IPS-NIHi11 (cell line): ENCODE results near the gene NBL1.

Experiments
- DNase-seq: peaks from one replicate; pipeline ENCODE4 v3.0.0; 2012; ENCODE audit warnings: mixed read lengths, low spot score

NBL1 gene, protein sequence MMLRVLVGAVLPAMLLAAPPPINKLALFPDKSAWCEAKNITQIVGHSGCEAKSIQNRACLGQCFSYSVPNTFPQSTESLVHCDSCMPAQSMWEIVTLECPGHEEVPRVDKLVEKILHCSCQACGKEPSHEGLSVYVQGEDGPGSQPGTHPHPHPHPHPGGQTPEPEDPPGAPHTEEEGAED

DNA sequence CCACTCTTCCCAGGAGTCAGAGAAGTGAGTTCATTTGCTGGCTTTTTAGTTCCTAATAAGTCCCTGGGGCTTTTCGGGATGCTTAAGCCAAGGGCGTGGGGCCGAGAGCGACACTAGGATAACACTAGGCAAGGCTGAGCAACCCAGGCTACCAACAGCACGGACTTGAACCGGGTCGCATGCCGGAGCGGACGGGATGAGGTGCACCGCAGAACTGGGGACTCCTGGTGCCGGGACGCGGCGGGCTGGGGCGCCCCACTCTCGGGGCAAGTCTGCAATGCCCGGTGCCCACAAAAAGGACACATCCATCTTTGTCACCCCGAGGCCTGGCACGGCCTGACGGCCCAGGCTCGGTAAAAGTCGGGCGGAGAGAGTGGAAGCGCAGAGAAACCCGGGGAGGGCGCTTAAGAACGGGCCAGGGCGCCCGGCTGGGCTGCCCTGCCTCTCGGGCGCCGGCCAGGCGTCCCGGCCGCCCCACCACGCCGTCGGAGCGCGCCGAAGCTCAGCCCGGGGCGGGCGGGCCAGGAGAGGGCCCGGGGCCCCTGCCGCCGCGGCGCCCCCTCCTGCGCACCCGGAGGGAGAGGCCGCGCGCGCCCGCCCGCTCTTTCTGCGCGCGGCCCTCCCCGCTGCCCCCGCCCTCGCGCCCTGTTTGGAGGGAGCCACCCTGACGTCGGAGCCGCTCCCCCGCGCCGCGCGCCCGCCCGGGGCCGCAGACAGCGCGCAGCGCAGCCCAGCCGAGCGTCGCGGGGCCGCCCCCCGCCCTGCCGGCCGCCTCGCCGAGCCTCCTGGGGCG, at the start of gene NBL1:
Gene NBL1 (plus strand): TSS at position 710 of the 793 bp plus-strand sequence. CDS start 10,720 bp downstream, outside the sequence.
- DNase-seq = peak; percentile 72

DNA sequence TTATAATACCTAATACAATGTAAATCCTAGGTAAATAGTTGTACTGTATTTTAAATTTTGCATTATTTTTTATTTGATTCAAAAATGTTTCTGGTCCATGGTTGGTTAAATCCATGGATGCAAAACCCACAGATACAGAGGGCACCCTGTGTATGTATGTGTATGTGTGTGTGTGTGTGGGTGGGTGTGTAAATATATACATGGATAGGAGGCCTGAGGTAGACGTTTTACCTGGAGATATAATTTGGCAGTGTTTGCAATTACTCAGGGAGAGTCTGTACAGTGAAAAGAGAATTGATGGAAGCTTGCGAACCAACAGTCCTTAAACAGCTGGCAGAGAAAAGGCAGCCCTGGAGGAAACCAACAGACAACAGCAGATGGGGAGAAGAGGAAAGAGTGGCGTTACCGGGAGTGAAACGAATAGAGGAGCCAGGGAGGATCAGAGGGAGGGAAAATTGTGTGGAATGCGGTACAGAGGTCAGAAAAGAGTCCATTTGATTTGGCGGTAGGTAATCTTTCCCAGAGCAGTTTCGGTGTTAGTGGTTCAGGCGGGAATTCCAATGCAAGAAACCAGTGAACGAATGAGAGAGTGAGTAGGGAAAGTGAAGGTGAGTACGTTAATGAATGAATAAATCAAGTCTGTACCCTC, 47.9 kb upstream of the NBL1 start:
- peak; percentile 35 for DNase-seq

DNA sequence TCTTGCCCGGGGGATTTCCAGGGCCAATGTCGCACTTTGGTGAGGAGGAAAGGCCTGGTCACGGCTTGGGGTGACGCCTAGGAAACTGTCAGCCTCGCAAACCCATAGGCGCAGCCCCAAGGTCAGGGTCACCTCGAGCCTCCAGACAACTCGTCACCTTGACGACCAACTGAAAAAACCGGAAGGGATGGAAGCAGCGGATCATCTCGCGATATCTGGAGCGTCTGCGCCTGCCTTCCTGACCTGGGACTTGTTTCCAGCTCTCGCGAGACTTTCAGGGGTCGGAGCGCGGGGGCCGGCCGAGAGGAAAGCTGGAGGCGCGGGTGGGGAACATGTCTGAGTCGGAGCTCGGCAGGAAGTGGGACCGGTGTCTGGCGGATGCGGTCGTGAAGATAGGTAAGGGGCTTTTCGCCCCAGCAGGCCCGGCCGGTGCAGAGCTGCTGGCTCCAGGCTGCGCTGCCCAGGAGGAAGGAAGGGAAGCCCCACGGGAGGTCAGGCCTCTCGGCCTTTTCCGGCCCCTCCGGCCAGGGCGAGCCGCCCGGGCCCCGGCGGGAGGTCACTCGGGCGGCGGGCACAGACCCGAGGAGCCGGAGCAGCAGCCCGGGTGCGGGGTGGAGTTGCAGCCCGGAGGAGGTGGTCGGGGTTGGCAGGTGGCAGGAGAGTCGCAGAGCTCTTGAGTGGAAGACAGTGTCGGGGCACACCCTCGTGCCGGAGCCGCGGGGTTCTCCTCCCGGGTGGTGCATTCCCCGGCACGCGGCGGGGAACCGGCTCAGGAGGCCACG, 47.2 kb upstream of the NBL1 start:
- peak; percentile 98 for DNase-seq

DNA sequence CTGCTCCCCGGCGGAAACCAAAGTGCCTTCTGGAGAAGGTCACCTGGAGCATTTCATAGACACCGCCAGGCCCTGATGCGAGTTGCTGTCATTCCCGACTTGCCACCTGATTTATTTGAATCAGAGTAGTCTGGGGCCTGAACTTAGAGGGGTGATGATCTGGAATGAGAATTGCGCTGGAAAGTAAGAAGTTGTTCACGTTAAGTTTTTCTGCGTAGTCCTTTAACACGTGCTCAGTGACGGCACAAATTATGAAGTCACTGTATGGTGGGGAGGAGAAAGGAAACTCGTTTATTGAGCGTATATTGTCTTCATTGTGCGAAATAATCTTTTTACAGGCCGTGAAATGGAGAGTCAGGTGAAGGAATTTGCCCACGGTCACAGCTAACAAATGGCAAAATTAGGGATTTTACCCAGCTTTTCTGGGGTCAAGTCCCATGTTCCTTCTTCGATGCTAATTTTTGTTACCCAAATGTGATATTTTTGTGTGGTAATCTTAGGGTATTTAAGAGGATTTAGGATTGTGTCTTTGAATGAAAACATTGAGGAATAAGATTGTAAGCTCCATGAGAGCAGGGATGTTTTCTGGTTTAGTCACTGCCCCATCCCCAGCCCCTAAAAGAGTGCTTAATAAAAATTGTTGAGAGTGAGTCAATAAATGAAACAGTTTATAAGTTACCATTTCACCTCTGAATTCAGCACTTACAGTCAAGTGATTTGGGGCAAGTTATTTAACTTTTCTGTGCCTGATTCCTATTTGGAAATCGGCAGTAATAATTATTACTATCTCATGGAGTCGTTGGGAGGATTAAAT, 46.4 kb upstream of the NBL1 start:
- no peak for DNase-seq

DNA sequence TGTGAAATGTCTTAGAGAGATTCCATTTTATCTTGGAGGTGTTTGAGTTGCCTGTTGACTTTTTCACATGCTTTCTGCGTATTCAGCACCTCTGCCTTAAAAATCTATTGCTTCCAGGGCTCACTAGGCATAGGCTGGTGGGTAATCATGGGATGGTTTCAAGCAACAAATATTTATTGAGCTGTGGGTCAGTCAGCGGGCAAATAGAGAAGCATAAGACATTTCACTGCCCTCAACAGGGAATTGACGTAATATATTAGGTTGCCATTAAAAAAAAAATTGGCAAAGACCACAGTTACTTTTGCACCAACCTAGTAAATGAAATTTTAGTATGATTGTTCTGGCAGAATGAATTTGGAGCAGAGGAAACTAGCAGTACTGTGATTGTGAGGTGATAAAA, 44.3 kb upstream of the NBL1 start:
- no peak for DNase-seq

DNA sequence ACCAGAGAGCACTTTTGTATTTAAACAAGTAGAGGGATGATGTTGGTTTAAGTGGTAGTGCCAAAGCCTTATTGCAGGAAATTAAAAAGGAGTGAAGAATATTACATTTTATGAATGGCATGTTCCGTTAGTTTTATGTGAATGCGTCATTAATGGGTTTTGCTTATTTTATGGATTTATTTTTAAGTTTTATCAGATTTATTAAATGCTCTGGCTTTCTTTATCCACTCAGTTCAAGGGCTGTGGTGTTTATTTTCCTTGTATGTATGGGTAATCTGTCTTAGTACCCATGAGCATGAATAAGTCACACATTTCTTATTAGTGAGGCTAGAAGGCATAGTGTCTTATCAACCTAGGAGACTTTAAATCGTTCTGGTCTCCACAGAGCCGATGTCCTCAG, 41.6 kb upstream of the NBL1 start:
- DNase-seq = no peak

DNA sequence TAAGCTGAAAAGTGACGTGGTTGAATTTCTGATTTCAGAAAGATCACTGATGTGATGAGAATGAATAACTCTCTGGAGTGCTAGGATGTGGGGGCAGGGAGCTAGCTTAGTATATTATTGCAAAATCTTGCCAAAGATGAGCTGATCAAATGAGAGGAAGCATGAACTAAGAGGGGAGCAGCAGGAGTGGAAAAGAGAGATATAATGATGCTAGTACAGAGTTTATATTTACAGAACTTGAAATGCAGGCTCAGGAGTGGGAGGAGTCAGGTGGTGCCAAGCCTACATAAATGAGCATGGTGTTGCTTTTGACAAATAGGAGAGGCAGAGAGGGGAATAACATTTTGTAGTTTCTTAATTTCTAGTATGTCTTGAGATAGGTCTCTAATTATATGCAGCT, 38.1 kb upstream of the NBL1 start:
- DNase-seq = no peak

DNA sequence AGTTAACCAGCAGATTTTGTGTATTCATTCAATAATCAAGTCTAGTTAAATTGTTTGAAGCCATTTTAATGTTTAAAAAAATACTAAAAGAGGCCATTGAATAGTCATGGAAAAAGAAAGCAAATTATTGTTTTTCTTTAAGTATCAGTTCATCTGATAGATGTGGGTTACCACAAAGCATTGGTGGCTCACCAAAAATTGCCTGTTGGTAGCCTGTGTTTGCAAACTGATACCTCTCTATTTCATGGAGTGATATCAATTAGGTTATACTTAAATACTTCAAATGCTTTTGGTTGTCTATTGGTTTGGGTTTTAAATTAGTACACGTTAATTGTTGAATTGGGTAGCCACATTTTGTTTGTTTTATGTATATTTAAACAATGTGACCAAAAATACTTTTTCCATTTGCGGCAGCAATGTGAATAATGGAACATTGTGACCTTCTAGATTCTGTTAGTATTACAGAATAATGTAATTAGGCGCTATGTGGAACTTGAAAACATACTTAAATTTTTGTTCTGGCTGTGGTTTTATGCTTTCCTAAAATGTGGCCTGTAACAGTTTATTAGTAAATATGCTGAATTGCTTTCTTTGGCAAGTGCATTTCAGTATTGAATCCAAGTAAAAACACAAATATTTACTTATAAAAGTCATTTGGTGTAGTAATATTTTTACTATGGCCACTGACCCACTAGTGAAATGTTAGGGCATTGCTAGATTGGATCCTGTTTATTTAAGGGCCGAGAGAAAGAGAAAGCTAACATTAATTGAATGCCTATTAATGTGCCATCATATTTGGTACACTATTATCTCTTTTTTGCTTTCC, 37.1 kb upstream of the NBL1 start:
- no peak for DNase-seq

DNA sequence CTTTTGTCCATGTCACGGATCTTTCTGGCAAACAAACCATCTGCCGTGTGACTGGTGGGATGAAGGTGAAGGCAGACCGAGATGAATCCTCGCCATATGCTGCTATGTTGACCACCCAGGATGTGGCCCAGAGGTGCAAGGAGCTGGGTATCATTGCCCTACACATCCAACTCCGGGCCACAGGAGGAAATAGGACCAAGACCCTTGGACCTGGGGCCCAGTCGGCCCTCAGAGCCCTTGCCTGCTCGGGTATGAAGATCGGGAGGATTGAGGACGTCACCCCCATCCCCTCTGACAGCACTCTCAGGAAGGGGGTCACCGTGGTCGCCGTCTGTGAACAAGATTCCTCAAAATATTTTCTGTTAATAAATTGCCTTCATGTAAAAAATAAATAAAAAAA, 35.9 kb upstream of the NBL1 start:
- no peak for DNase-seq

DNA sequence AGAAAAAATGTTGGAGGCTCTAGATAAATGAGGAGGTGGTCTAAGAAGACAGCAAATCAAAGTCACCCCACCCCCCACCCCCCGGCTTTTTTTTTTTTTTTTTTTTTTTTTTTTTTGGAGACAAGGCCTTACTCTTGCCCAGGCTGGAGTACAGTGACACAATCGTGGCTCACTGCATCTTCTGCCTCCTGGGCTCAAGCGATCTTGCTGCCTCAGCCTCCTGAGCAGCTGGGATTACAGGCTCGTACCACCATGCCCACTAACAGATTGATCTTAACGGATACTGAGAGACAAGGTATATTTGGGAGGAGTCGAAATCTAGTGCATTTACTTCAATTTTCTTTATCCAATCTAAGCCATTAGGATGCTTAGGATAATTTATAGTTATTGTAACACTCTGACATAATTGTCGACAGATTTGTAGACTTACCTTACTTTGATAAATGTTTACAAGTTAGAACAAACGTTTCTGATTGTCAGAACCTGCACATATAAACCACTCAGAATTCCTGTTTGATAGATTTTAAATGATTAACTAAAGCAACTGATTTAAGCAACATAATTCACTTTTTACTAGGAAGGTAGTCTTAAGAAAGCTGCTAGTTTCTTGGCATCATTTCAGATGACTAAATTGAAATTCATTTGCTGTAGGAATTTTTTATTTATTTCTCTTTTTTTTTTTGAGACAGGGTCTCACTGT, 33.7 kb upstream of the NBL1 start:
- no peak for DNase-seq

DNA sequence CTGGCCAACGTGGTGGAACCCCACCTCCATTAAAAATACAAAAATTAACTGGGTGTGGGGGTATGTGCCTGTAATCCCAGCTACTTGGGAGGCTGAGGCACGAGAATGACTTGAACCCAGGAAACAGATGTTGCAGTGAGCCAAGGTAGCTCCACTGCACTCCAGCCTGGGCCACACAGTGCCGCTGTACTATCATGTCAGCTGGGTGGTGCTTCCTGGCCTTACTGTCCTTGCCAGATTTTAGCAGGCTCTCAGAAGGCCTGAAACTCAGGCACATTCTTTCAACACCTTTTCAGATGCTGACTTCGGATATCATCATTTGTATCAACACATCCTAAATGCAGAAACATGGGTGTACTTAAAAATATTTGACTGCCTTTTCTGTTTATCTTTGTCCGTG, 31.6 kb upstream of the NBL1 start:
- no peak for DNase-seq

DNA sequence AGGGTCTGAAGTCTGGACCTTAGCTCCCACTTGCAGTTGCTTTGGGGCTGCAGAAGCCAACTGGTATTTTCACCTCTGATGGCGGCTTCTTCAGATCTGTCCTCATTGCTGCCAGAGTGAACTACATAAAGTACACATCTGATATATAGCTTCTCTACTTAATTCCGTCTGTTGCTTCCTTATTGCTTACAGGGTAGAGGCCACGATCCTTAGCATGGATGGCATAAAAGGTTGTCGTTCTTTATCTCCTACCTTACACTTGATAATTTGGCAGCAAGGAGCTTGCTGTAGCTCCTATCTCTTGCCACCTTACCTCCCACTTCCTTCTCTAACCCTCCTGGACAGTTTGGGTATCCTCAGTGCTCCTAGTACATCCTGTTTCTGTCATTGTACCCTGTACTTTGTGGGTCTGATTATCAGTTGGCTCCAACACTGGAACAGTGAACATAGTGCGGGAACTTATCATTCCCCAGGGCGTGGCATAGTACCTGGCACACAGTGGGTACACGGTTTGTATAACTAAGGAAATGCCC, 30.9 kb upstream of the NBL1 start:
- DNase-seq = no peak

DNA sequence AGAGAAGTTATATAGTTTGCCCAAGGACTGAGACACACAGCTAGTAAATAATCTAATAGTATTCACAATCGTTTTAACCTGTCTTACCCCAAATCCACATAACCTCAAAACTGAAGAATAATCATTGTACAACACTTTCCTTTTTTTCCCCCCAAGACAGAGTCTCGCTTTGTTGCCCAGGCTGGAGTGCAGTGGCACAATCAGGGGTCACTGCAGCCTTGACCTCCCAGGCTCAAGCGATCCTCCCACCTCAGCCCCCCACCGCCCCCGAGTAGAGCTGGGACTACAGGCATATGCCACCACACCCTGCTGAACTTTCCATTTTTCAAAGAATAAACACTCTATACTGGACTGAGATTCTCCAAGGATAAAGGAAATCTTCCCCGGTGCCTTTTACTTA, 28.7 kb upstream of the NBL1 start:
- DNase-seq = no peak

DNA sequence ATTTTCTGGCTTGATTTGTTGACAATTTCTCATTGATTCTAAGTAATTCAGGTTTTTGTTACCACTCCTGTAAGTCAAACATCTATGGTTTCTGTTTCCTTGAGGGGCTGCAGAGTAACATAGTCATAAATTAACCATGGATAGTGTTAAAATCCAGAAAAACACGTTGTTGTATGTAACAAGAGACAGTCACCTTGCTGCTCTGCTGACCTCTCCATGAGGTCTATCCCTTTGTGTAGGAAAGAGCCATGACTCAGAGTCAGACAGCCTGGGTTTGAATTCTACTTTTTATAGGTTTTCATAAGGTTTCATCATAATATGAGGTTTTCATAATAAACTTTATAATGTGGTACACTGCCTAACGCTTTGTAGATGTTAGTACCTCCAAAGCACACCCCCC, 27.6 kb upstream of the NBL1 start:
- DNase-seq = no peak

DNA sequence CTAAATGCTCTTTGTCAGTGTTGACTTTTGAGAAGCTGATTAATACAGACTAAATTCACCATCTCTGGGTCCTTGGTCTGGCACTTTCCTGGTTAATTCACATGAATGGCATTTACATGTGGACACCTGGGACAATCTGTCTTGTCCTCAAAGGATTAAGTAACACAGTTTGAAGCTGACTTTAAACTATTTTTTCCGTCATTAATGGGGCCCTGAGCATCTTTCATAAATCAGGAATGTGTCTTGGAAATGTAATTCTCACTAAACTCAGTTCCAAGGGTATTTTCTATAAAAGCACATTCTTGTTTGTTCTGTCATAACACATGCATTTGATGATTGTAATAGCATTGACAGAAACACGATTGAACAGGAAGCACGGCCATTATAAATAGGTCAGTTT, 26.7 kb upstream of the NBL1 start:
- no peak for DNase-seq

DNA sequence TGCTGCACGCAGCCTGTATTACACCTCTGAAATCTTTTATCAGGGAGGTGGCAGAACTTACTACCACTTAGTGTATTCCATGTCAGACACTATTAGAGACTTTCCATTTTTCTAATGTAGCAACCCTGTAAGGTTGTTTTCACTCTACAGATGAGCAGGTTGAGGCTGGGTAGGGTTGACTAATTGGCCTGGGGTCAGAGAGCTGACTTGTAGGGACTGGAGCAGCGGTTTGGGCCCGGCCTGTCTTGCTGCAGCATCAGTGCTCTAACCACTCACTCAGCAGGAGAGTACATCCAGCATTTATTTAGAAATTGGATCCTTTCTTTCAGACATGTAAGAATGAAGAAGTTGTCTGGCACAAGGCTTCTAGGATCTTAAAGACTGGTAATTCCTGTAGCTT, 25.7 kb upstream of the NBL1 start:
- DNase-seq = no peak

DNA sequence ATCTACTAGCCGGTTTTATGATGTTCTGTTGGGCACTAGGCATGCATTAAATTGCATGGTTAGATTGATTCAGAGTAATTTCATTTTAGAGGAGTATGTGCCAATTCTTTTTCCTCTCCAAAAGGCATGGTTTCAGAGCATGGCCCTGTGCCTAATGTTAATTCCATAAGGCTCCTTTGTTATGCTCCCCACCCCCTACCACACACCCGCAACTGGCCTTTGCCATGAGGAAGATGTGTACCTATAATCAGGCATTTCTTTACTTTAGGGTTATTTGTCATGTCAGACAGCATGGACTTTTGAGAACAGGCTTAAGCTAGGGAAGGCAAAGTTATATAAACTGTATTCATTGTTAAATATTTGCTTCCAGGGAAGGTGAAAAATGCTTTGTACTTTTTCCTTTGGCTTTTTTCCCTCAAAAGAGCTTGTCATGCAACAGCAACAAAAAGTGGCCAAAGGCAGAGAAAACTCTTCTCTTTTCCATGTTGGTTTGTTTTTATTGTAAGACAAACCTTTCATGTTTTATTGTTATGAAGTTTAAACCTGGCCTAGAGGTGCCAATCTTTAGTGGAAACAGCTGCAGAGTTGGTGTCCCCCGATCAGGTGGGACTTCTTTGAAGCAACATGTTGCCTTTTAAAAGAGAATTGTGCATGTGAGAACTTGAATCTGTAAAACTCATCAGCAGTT, 24.3 kb upstream of the NBL1 start:
- DNase-seq = peak; percentile 49

DNA sequence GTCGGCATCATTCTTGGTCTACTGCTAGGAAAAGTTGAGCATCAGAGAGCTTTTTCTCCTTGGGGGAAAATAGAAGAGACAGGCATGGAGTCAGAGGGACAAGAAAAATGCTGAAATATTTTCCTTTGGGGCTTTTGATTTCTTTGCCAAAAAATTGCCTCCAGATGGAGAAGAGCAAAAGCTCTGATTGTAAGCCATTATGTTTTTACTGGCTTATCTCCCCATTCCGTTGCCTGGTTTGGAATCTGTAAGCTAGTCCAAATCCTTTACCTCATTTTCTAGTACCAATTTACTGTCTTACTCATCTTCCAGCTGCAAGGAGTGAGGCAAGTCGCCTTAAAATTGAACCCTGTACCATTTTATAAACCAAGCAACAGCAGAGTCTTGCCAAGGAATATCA, 23.3 kb upstream of the NBL1 start:
- no peak for DNase-seq

DNA sequence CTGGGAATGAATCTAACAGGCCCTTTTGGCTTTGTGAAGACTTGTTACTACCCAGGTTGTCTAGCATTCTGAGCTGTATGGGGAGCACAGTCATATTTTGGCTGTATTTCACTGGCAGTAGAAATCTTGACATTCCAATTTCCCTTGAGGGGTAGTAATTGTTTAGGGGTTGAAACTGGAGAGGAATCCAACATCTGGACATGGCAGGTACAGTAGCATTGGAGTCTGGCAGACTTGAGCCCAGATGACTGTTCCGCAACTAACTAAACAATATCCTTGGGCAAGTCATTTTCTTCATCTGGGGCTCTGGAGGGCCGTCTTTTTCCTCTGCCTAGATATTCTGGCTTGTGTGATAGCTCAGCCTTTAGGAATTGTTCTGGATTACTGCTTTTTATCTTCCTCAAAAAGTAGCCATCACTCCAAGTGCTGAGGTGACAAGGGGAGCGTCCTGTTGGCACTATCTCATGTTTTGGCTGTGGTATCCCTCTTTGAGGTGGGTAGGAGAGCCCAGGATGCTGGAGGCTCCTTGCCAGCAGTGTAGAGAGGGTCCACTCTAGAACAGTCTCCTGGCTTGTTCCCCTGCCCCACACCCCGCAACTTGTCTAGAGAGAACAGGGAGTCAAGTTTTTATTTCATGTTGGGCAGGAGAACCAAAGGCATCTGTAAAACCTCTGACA, 22.7 kb upstream of the NBL1 start:
- DNase-seq = no peak
